H9 (cell line): ENCODE data around the gene SH3RF3. TPM values are rescaled to one million over a fixed set of nuclear protein-coding genes. Genes with fewer than 3 reads are reported as not detected.

Experiments
- DNase-seq: peaks from one replicate; pipeline ENCODE4 v3.0.0-alpha.2; 2017
- H2AFZ ChIP-seq: one replicate; pipeline ENCODE4 v1.6.1; 2013; ENCODE audit warnings: mild to moderate bottlenecking, low read length, control low read depth, moderate library complexity
- H2AK5ac ChIP-seq: 2 replicates; pipeline ENCODE4 v1.6.1; 2013; ENCODE audit warnings: low read length, control low read depth, mixed read lengths; ENCODE audit not compliant: insufficient read length
- H2BK120ac ChIP-seq: one replicate; pipeline ENCODE4 v1.6.1; 2013; ENCODE audit warnings: low read depth, mild to moderate bottlenecking, low read length, control low read depth, inconsistent platforms; ENCODE audit not compliant: poor library complexity, severe bottlenecking
- H2BK12ac ChIP-seq: 2 replicates; pipeline ENCODE4 v1.6.1; 2013; ENCODE audit warnings: low read length, control low read depth, mixed read lengths, low read depth; ENCODE audit not compliant: insufficient read length
- H2BK15ac ChIP-seq: 2 replicates; pipeline ENCODE4 v1.6.1; 2013; ENCODE audit warnings: low read depth, low read length, control low read depth
- H2BK20ac ChIP-seq: one replicate; pipeline ENCODE4 v1.6.1; 2013; ENCODE audit warnings: low read depth, mild to moderate bottlenecking, low read length, control low read depth, inconsistent platforms; ENCODE audit not compliant: poor library complexity, severe bottlenecking
- H2BK5ac ChIP-seq: 2 replicates; pipeline ENCODE4 v1.6.1; 2013; ENCODE audit warnings: low read length, control low read depth, mixed read lengths; ENCODE audit not compliant: insufficient read length
- H3K14ac ChIP-seq: 2 replicates; pipeline ENCODE4 v1.6.1; 2013; ENCODE audit warnings: low read length, control low read depth; ENCODE audit not compliant: insufficient read depth
- H3K18ac ChIP-seq: 2 replicates; pipeline ENCODE4 v1.6.1; 2013; ENCODE audit warnings: low read depth, mild to moderate bottlenecking, mixed read lengths, low read length, control low read depth; ENCODE audit not compliant: insufficient read length
- H3K23ac ChIP-seq: 2 replicates; pipeline ENCODE4 v1.6.1; 2013; ENCODE audit warnings: low read length, control low read depth, mixed read lengths, low read depth; ENCODE audit not compliant: insufficient read length
- H3K23me2 ChIP-seq: 2 replicates; pipeline ENCODE4 v1.6.1; 2013; ENCODE audit warnings: low read depth, mild to moderate bottlenecking, mixed read lengths, low read length, control low read depth; ENCODE audit not compliant: insufficient read length, poor library complexity, severe bottlenecking
- H3K27ac ChIP-seq: 2 replicates; pipeline ENCODE4 v1.5.1; 2013; ENCODE audit warnings: low read length, control low read depth, mixed read lengths, low read depth; ENCODE audit not compliant: insufficient read length
- H3K27me3 ChIP-seq: 2 replicates; pipeline ENCODE4 v1.6.1; 2013; ENCODE audit warnings: low read length, control low read depth, inconsistent platforms; ENCODE audit not compliant: insufficient read depth
- H3K4ac ChIP-seq: 2 replicates; pipeline ENCODE4 v1.6.1; 2013; ENCODE audit warnings: low read depth, mild to moderate bottlenecking, control low read depth, inconsistent platforms, low read length, moderate library complexity
- H3K4me1 ChIP-seq: 2 replicates; pipeline ENCODE4 v1.6.1; 2013; ENCODE audit warnings: low read length, control low read depth, inconsistent platforms; ENCODE audit not compliant: insufficient read depth
- H3K4me2 ChIP-seq: 2 replicates; pipeline ENCODE4 v1.6.1; 2013; ENCODE audit warnings: low read length, control low read depth, mixed read lengths; ENCODE audit not compliant: insufficient read length, insufficient read depth
- H3K56ac ChIP-seq: 2 replicates; pipeline ENCODE4 v1.6.1; 2013; ENCODE audit warnings: low read depth, mild to moderate bottlenecking, mixed read lengths, low read length, control low read depth; ENCODE audit not compliant: insufficient read length
- H3K79me1 ChIP-seq: 2 replicates; pipeline ENCODE4 v1.6.1; 2013; ENCODE audit warnings: low read depth, mild to moderate bottlenecking, moderate library complexity, low read length, control low read depth, inconsistent platforms; ENCODE audit not compliant: insufficient read depth, poor library complexity, severe bottlenecking
- H3K79me2 ChIP-seq: 2 replicates; pipeline ENCODE4 v1.6.1; 2013; ENCODE audit warnings: low read length, control low read depth, inconsistent platforms; ENCODE audit not compliant: insufficient read depth
- H3K9ac ChIP-seq: 2 replicates; pipeline ENCODE4 v1.6.1; 2013; ENCODE audit warnings: low read length, control low read depth, mixed read lengths; ENCODE audit not compliant: insufficient read length; ENCODE audit errors: extremely low read depth
- H3K9me3 ChIP-seq: one replicate; pipeline ENCODE4 v1.6.1; 2013; ENCODE audit warnings: low read depth, low read length, inconsistent platforms; ENCODE audit not compliant: control insufficient read depth
- H3T11ph ChIP-seq: one replicate; pipeline ENCODE4 v1.6.1; 2013; ENCODE audit warnings: mild to moderate bottlenecking, low read length, control low read depth, inconsistent platforms
- H4K20me1 ChIP-seq: one replicate; pipeline ENCODE4 v1.6.1; 2013; ENCODE audit not compliant: control insufficient read depth, insufficient read length, insufficient read depth
- H4K5ac ChIP-seq: 2 replicates; pipeline ENCODE4 v1.6.1; 2013; ENCODE audit warnings: low read depth, mild to moderate bottlenecking, mixed read lengths, low read length, control low read depth; ENCODE audit not compliant: insufficient read length
- H4K8ac ChIP-seq: replicated peaks from 2 replicates; pipeline ENCODE4 v1.6.1; 2013; ENCODE audit warnings: low read length, control low read depth, mixed read lengths, low read depth; ENCODE audit not compliant: insufficient read length
- H4K91ac ChIP-seq: 2 replicates; pipeline ENCODE4 v1.6.1; 2013; ENCODE audit warnings: low read depth, mild to moderate bottlenecking, moderate library complexity, mixed read lengths, low read length, control low read depth; ENCODE audit not compliant: insufficient read length
- H3K27ac Mint-ChIP-seq, 3 experiments: 2 replicates in 2 of 3; 3 replicates in 1 of 3; pipeline ENCODE4 v1.8.0; 2020 to 2021; ENCODE audit warnings: mixed read lengths in 3 of 3, mild to moderate bottlenecking in 1 of 3, moderate library complexity in 1 of 3
- H3K27me3 Mint-ChIP-seq: 2 replicates; pipeline ENCODE4 v1.8.0; 2021; ENCODE audit warnings: low read depth, mild to moderate bottlenecking, moderate library complexity, mixed read lengths
- H3K36me3 Mint-ChIP-seq, 3 experiments: 2 replicates in 2 of 3; 3 replicates in 1 of 3; pipeline ENCODE4 v1.8.0; 2020 to 2021; ENCODE audit warnings: low read depth in 3 of 3, mixed read lengths in 3 of 3; ENCODE audit not compliant: insufficient read depth in 1 of 3
- H3K4me1 Mint-ChIP-seq, 2 experiments: 2 replicates each; pipeline ENCODE4 v1.8.0; 2020; ENCODE audit warnings: mixed read lengths in 2 of 2
- H3K4me3 Mint-ChIP-seq, 2 experiments: 2 replicates in 1 of 2; 3 replicates in 1 of 2; pipeline ENCODE4 v1.8.0; 2020 to 2021; ENCODE audit warnings: mild to moderate bottlenecking in 2 of 2, mixed read lengths in 2 of 2, moderate library complexity in 1 of 2
- H3K9me3 Mint-ChIP-seq, 2 experiments: 2 replicates in 1 of 2; 3 replicates in 1 of 2; pipeline ENCODE4 v1.8.0; 2020; ENCODE audit warnings: mild to moderate bottlenecking in 2 of 2, mixed read lengths in 2 of 2, moderate library complexity in 1 of 2
- CTCF ChIP-seq: fragments of 200-600 bp; sonication (generic); conservative IDR thresholded peaks from 3 replicates; pipeline ENCODE4 v1.8.0; 2021; ENCODE audit warnings: antibody characterized with exemption, mild to moderate bottlenecking
- WGBS: extraction: QIAGEN DNeasy Blood & Tissue Kit; methylation state at CpG from one replicate; pipeline ENCODE4 v1.1.7; 2013; ENCODE audit warnings: missing lambda C conversion rate, low lambda C conversion rate, mixed read lengths; ENCODE audit not compliant: insufficient read length; ENCODE audit errors: extremely low coverage; 5-methylcytosine and 5-hydroxymethylcytosine counted together
- total RNA-seq: library from RNA; stranded (reverse); gene quantifications from 2 replicates; pipeline ENCODE4 v1.2.1, GENCODE V29; 2021

The SH3RF3 gene
- total RNA-seq, 1 experiment from 2014 or later = 0.46 TPM

GRCh38 chr2:109218792-109219126 lies 89.8 kb downstream of the SH3RF3 start:
- Mint-ChIP-seq H3K9me3 (no peaks in the 10 kb centered on the region), H3K36me3 (no peaks in the 10 kb centered on the region), H3K4me3 (no peak overlapping the region), H3K27ac (no peak overlapping the region), H3K27me3 (peaks cover 2% of the 10 kb centered on the region), H3K4me1 (peaks cover 2 to 5% of the 10 kb centered on the region in 2 experiments; a peak in 3 of 4 replicates)
- no peak overlapping the region for H2BK120ac ChIP-seq
- H4K20me1 ChIP-seq = no peaks in the 10 kb centered on the region
- no peaks in the 10 kb centered on the region for H3K9me3 ChIP-seq
- no CpG with 5 or more reads among the region's 1 CpG for WGBS
- H3K4me1 ChIP-seq = no peaks in the 10 kb centered on the region
- no peak overlapping the region for H3K4me2 ChIP-seq
- no peak overlapping the region for H2AFZ ChIP-seq
- no peak overlapping the region for H4K8ac ChIP-seq
- H3K79me1 ChIP-seq = no peaks in the 10 kb centered on the region
- H3K23ac ChIP-seq = no peak overlapping the region
- H3T11ph ChIP-seq = no peak overlapping the region
- H3K23me2 ChIP-seq = no peaks in the 10 kb centered on the region
- H2BK20ac ChIP-seq = no peak overlapping the region
- H3K14ac ChIP-seq = no peak overlapping the region
- no peak overlapping the region for H2BK5ac ChIP-seq
- no peak overlapping the region for H3K56ac ChIP-seq
- no peak overlapping the region for H3K4ac ChIP-seq
- H4K5ac ChIP-seq = no peak overlapping the region
- no peaks in the 10 kb centered on the region for H3K27me3 ChIP-seq
- DNase-seq = no peak
- H3K27ac ChIP-seq = no peak overlapping the region
- H4K91ac ChIP-seq = no peak overlapping the region
- H2AK5ac ChIP-seq = no peak overlapping the region
- no peak overlapping the region for H3K18ac ChIP-seq
- H2BK15ac ChIP-seq = no peak overlapping the region
- TF ChIP-seq CTCF = no peak
- H3K79me2 ChIP-seq = no peaks in the 10 kb centered on the region
- no peak overlapping the region for H2BK12ac ChIP-seq
- no peak overlapping the region for H3K9ac ChIP-seq
